Karpas-422 (cell line): ENCODE results near the gene PEX11A. TPM values are rescaled to one million over a fixed set of nuclear protein-coding genes. Genes with fewer than 3 reads are reported as not detected.
A peak's percentile ranks its signal among the peaks of the same experiment; 100 is the strongest.

Experiments used
- DNase-seq: peaks from one replicate; pipeline ENCODE4 v3.0.0-alpha.2; 2015
- H2AFZ ChIP-seq: fragments of 200-600 bp; sonication (generic); 2 replicates; pipeline ENCODE4 v1.6.1; 2014; ENCODE audit warnings: antibody characterized with exemption, low read length, mixed read lengths
- H3K27ac ChIP-seq: fragments of 200-600 bp; sonication (generic); 2 replicates; pipeline ENCODE4 v1.5.1; 2014; ENCODE audit warnings: mild to moderate bottlenecking, low read length, moderate library complexity
- H3K27me3 ChIP-seq: fragments of 200-600 bp; sonication (generic); 2 replicates; pipeline ENCODE4 v1.6.1; 2014; ENCODE audit warnings: low read length, mixed read lengths
- H3K36me3 ChIP-seq: fragments of 200-600 bp; sonication (generic); 2 replicates; pipeline ENCODE4 v1.6.1; 2014; ENCODE audit warnings: low read length, mixed read lengths; ENCODE audit not compliant: insufficient read depth
- H3K4me1 ChIP-seq: fragments of 200-600 bp; sonication (generic); 2 replicates; pipeline ENCODE4 v1.6.1; 2014; ENCODE audit warnings: mild to moderate bottlenecking, low read length, mixed read lengths
- H3K4me2 ChIP-seq: fragments of 200-600 bp; sonication (generic); 2 replicates; pipeline ENCODE4 v1.6.1; 2014; ENCODE audit warnings: low read length, low read depth, mild to moderate bottlenecking; ENCODE audit not compliant: poor library complexity, severe bottlenecking
- H3K4me3 ChIP-seq: fragments of 200-600 bp; sonication (generic); 2 replicates; pipeline ENCODE4 v1.5.1; 2014; ENCODE audit warnings: mild to moderate bottlenecking, antibody characterized with exemption, low read length, mixed read lengths
- H3K79me2 ChIP-seq: fragments of 200-600 bp; sonication (generic); 2 replicates; pipeline ENCODE4 v1.6.1; 2014; ENCODE audit warnings: mild to moderate bottlenecking, low read length, mixed read lengths
- H3K9ac ChIP-seq: fragments of 200-600 bp; sonication (generic); 2 replicates; pipeline ENCODE4 v1.6.0; 2014; ENCODE audit warnings: low read length
- H3K9me2 ChIP-seq: fragments of 200-600 bp; sonication (generic), shearing (Covaris generic); replicated peaks from 2 replicates; pipeline ENCODE4 v1.6.0; 2014; ENCODE audit warnings: mild to moderate bottlenecking, low read length, moderate library complexity; ENCODE audit not compliant: insufficient read depth
- H3K9me3 ChIP-seq: fragments of 300-700, 200-600 bp; sonication (generic); 2 replicates; pipeline ENCODE4 v1.6.1; 2014; ENCODE audit warnings: low read length, mixed read lengths
- H4K20me1 ChIP-seq: fragments of 200-600 bp; sonication (generic); 2 replicates; pipeline ENCODE4 v1.6.1; 2014; ENCODE audit warnings: mild to moderate bottlenecking, antibody characterized with exemption, low read length, low read depth; ENCODE audit not compliant: insufficient read depth
- total RNA-seq: library from RNA; depleted of rRNA; stranded (reverse); fragments of >200 nt; shearing (Covaris generic); gene quantifications from 2 replicates; pipeline ENCODE4 v1.2.3, GENCODE V29; 2014; ENCODE audit warnings: low replicate concordance

The PEX11A gene
- total RNA-seq, 1 experiment from 2014 or later = not detected

DNA sequence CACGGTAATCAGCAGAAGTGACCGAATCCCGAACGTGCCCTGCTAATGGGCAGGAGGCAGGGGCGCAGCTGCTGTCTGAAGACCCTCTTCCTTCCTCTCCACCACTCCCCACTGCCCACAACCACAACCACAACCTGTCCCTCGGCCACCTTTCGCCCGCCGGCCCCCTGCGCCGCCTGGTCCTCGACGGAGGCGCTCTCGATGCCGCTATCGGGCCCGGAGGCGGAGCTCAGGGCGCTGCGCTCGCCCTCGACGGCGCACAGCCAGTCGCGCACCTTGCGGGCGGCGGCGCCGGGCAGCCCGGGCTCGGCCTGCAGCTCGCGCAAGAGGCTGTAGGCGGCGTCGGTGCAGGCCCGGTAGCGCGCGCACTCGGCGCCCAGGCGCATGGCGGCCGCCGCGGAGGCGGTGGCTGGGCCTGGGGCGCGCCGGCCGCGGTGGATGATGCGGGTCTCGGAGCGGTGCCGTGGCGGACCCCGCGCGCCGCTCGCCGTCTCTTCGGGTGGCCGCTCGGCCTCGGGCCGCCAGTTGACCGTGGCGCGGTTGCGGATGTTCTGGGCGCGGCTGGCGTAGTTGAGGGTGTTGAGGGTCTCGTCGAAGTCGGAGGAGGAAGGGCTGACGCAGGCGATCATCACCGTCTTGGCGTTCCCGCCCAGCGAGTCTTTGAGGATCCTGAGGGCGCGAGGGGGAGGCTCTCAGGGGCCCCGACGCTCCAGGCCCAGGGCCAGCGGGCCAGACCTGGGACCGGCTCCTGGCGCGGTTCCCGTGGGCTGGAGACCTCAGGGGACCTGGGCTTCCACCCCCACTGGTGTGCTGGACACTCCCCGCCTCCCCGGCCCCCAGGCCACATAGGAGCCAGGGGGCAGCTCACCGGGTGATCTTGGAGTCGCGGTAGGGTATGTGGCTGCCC lies 42.2 kb downstream of the PEX11A start:
- H3K4me1 ChIP-seq = no peaks in the 10 kb centered on the region
- no peak overlapping the region for H3K9ac ChIP-seq
- DNase-seq = no peak
- H3K9me2 ChIP-seq = no peaks in the 10 kb centered on the region
- no peaks in the 10 kb centered on the region for H4K20me1 ChIP-seq
- no peaks in the 10 kb centered on the region for H3K9me3 ChIP-seq
- no peak overlapping the region for H3K27ac ChIP-seq
- no peak overlapping the region for H3K4me2 ChIP-seq
- H2AFZ ChIP-seq = no peak overlapping the region
- H3K79me2 ChIP-seq = no peaks in the 10 kb centered on the region
- no peaks in the 10 kb centered on the region for H3K36me3 ChIP-seq
- no peak overlapping the region for H3K4me3 ChIP-seq
- H3K27me3 ChIP-seq = no peaks in the 10 kb centered on the region

DNA sequence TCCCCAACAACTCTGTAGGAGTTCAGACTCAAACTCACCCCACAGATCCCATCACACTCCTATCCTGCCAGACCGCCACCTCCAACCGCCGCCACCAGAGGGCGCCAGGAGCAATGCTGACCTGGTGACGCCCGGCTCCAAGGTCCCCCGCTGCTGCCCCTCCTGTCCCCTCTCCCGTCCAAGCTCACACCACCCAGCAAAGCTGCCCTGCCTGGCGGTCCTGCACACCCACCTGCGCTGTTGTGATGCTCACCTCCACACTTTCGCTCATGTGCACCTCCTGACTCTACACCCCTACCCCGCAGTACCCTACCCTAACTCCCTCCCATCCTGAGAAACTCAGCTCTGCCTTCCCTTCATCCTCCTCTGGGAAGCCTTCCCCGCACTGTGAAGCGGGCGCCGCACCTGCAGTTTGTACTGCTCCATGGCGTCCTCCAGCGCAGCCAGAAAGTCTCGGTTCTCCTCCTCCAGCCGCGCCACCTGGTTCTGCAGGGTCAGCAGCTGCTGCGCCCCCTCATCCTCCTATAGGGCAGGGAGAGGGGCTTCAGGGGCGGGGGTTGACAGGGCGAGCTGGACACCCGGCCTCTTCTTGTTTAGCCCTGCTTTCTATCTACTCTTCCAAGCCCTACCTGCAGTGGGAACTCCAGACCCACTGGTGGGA lies 43.2 kb downstream of the PEX11A start:
- H3K36me3 ChIP-seq = no peaks in the 10 kb centered on the region
- no peak overlapping the region for H3K9ac ChIP-seq
- no peaks in the 10 kb centered on the region for H3K9me2 ChIP-seq
- no peak overlapping the region for H3K27ac ChIP-seq
- H3K79me2 ChIP-seq = no peaks in the 10 kb centered on the region
- no peaks in the 10 kb centered on the region for H3K4me1 ChIP-seq
- no peak overlapping the region for H3K4me2 ChIP-seq
- H3K27me3 ChIP-seq = no peaks in the 10 kb centered on the region
- peak; percentile 86 for DNase-seq
- H4K20me1 ChIP-seq = no peaks in the 10 kb centered on the region
- no peak overlapping the region for H2AFZ ChIP-seq
- H3K4me3 ChIP-seq = no peak overlapping the region
- H3K9me3 ChIP-seq = no peaks in the 10 kb centered on the region

DNA sequence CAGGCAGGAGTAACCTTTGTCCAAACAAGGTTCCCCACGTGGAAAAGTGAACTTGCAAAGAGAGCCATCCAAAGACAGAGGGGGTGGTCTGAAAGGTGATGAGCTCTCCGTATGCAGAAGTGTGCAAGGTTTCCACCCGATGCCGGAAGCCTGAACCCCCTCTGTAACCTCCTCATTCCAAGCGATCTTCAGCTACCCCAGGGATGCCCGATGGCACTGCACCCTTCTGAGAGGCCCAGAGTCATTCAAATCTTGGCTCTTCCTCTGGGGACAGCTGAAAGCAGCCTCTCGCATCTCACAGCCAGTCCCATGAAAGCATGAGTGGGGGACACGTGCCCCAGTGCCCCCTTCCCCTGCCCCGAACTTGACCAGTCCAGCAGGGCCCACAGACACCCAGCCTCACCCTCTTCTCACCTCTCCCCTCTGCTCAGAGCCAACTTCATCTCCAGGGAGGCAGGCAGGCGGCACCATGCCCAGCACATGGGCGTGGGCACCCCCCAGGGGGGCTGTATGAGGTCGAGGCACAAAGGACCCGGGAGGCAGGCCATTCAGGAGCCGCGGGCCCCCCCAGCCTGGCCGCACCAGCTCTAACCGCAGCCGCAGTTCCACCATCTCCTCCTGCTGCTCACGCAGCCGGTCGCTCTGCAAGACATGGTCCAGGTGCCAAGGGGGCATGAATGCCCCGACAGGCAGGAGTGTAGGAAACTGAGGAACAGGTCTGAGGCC lies 44.0 kb downstream of the PEX11A start:
- no peak overlapping the region for H3K9ac ChIP-seq
- no peak for DNase-seq
- no peaks in the 10 kb centered on the region for H3K27me3 ChIP-seq
- H3K4me2 ChIP-seq = no peak overlapping the region
- H2AFZ ChIP-seq = no peak overlapping the region
- no peaks in the 10 kb centered on the region for H3K9me2 ChIP-seq
- H4K20me1 ChIP-seq = no peaks in the 10 kb centered on the region
- H3K27ac ChIP-seq = no peak overlapping the region
- H3K4me3 ChIP-seq = no peak overlapping the region
- no peaks in the 10 kb centered on the region for H3K4me1 ChIP-seq
- no peaks in the 10 kb centered on the region for H3K79me2 ChIP-seq
- no peaks in the 10 kb centered on the region for H3K9me3 ChIP-seq
- H3K36me3 ChIP-seq = no peaks in the 10 kb centered on the region

DNA sequence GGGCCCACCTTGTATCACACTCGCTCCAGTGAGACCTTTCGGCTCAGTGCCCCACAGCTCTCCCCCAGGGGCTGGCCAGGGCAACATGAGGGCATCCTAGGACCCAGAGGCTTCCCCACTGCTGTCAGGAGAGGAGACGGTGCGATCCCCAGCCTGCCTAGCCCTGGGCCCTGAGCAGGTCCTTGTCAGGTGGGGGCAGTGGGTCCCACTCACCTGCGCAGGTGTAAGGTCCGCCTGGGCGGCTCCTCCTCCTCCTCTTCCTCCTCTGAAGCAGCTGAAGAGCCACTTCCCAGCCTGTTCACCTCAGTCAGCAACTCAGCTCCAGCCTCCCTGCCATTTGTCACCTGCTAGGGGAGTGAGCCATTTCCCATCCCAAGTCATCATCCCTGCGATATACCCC lies 44.9 kb downstream of the PEX11A start:
- no peaks in the 10 kb centered on the region for H3K9me3 ChIP-seq
- H3K27me3 ChIP-seq = no peaks in the 10 kb centered on the region
- no peaks in the 10 kb centered on the region for H3K9me2 ChIP-seq
- no peaks in the 10 kb centered on the region for H3K36me3 ChIP-seq
- no peak overlapping the region for H3K27ac ChIP-seq
- H3K4me2 ChIP-seq = no peak overlapping the region
- no peak overlapping the region for H3K4me3 ChIP-seq
- no peak overlapping the region for H2AFZ ChIP-seq
- no peaks in the 10 kb centered on the region for H3K4me1 ChIP-seq
- H3K79me2 ChIP-seq = no peaks in the 10 kb centered on the region
- no peak overlapping the region for H3K9ac ChIP-seq
- no peak for DNase-seq
- H4K20me1 ChIP-seq = no peaks in the 10 kb centered on the region

DNA sequence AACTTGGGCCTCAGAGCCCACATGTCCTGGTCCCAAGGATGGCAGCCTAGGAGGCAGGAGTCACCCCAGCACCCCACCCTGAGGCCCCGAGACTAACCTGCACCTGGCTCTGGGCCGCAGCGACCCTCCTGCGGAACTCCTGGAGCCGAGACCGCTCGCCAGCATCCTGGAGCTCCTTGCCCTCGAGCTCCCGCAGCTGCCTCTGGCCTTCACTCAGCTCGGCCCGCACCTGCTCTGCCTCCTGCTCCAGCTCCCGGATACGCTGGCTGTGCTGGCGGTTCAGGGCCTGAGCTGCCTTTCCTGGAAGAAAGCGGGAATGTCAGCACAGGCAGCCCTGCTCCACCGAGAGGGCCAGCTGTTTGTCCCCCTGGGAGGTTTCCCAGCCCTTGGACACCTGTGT lies 48.4 kb downstream of the PEX11A start:
- H4K20me1 ChIP-seq = no peaks in the 10 kb centered on the region
- H3K9me3 ChIP-seq = no peaks in the 10 kb centered on the region
- H3K4me2 ChIP-seq = no peak overlapping the region

DNA sequence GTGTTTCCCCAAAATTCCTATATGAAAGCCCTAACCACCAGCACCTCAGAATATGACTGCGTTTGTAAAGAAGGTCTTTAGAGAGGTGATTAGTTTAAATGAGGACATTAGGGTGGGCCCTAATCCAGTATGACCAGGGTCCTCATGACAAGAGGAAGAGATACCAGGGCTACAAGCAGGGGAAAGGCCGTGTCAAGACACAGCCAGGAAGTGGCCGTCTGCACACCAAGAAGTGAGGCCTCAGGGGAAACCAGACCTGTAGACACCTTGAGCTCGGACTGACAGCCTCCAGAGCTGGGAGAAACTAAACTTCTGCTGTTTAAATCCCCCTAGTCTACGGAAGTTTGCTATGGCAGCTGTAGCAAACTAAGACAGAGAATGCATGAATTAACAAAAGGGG lies 49.5 kb downstream of the PEX11A start:
- no peak overlapping the region for H3K9ac ChIP-seq
- no peaks in the 10 kb centered on the region for H3K9me3 ChIP-seq
- no peak overlapping the region for H3K4me3 ChIP-seq
- no peaks in the 10 kb centered on the region for H3K79me2 ChIP-seq
- H4K20me1 ChIP-seq = no peaks in the 10 kb centered on the region
- no peaks in the 10 kb centered on the region for H3K9me2 ChIP-seq
- DNase-seq = peak; percentile 48
- no peak overlapping the region for H3K27ac ChIP-seq
- H3K27me3 ChIP-seq = no peaks in the 10 kb centered on the region
- H2AFZ ChIP-seq = no peak overlapping the region
- H3K4me1 ChIP-seq = no peaks in the 10 kb centered on the region
- H3K36me3 ChIP-seq = no peaks in the 10 kb centered on the region
- H3K4me2 ChIP-seq = no peak overlapping the region

More for the DNA sequence above, 48.4 kb downstream of the PEX11A start:
- no peak overlapping the region for H2AFZ ChIP-seq
- no peaks in the 10 kb centered on the region for H3K27me3 ChIP-seq
- DNase-seq = no peak
- H3K9ac ChIP-seq = no peak overlapping the region
- no peaks in the 10 kb centered on the region for H3K4me1 ChIP-seq
- H3K4me3 ChIP-seq = no peak overlapping the region
- H3K36me3 ChIP-seq = no peaks in the 10 kb centered on the region
- no peak overlapping the region for H3K27ac ChIP-seq
- H3K79me2 ChIP-seq = no peaks in the 10 kb centered on the region
- H3K9me2 ChIP-seq = no peaks in the 10 kb centered on the region

DNA sequence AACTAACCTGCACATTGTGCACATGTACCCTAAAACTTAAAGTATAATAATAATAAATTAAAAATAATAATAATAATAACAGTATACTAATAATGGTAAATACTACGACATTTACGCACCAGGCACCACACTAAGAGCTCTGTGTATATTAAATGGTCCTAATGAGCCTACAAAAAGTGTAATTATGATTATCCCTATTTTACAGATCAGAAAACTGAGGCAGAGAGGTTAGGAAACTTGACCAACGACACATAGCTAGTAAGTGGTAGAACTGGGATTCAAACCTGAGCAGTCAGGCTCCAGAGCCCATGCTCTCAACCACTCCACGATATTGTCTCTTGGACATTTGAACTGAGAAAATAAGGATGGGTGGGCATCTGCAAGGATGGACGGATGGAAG lies 50.3 kb downstream of the PEX11A start:
- no peak overlapping the region for H2AFZ ChIP-seq
- H3K27ac ChIP-seq = no peak overlapping the region
- no peaks in the 10 kb centered on the region for H4K20me1 ChIP-seq
- no peak overlapping the region for H3K9ac ChIP-seq
- no peaks in the 10 kb centered on the region for H3K9me2 ChIP-seq
- H3K4me2 ChIP-seq = no peak overlapping the region
- no peak overlapping the region for H3K4me3 ChIP-seq
- H3K27me3 ChIP-seq = no peaks in the 10 kb centered on the region
- no peaks in the 10 kb centered on the region for H3K4me1 ChIP-seq
- no peaks in the 10 kb centered on the region for H3K36me3 ChIP-seq
- H3K9me3 ChIP-seq = no peaks in the 10 kb centered on the region
- no peaks in the 10 kb centered on the region for H3K79me2 ChIP-seq
- DNase-seq = no peak

DNA sequence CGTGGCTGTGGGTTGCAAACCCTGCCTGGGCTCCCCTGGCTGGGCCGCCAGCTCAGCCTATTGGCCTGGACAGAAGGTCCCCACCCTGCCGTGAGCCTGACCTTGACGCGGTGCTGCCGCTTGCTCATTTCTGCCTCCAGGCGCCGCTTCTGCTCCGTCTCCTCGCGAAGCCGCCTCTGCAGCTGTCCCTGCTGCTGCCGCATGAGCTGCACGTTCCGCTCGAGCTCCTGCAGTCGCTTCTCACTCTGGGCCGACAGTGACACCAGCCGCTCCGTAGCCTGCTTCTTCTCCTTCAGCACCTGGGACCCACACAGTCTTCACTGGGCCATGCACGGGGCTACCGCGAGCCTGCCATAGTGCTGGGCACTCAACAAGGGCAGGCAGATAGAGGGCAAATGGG lies 57.0 kb downstream of the PEX11A start:
- Histone ChIP-seq H3K36me3 (peaks cover 12% of the 10 kb centered on the region), H2AFZ (no peak overlapping the region), H3K27ac (no peak overlapping the region), H3K4me2 (no peak overlapping the region), H3K9me2 (no peaks in the 10 kb centered on the region), H3K4me3 (no peak overlapping the region), H3K4me1 (no peaks in the 10 kb centered on the region), H3K9ac (no peak overlapping the region), H4K20me1 (peaks cover 16% of the 10 kb centered on the region; the same call in 1 of the 2 replicates), H3K27me3 (no peaks in the 10 kb centered on the region), H3K9me3 (no peaks in the 10 kb centered on the region), H3K79me2 (no peaks in the 10 kb centered on the region)
- DNase-seq = no peak
